Peyer's patch (tissue), 4 donors: ENCODE results near the gene SPRR2G. TPM values are rescaled to one million over a fixed set of nuclear protein-coding genes. Genes with fewer than 3 reads are reported as not detected.
A peak's percentile ranks its signal among the peaks of the same experiment; 100 is the strongest.
"Not testable (repeated sequence)": the region's sequence is repeated elsewhere in the genome, so short reads cannot be mapped to it uniquely, and the experiment has no call there.

ENCODE experiments used
- DNase-seq, 3 donors: peaks; one replicate each; pipeline ENCODE4 v3.0.0-alpha.2; 2017 to 2019
- H3K27ac ChIP-seq, 4 donors: fragments of 200-600 bp; sonication (generic); one replicate each; pipeline ENCODE4 v1.5.1; 2016 to 2019
- H3K27me3 ChIP-seq, 2 donors: fragments of 200-600 bp; sonication (generic); one replicate each; pipeline ENCODE4 v1.5.1; 2019
- H3K36me3 ChIP-seq, 3 donors: fragments of 200-600 bp; sonication (generic); one replicate each; pipeline ENCODE4 v1.5.1; 2016 to 2019
- H3K4me1 ChIP-seq, 4 donors: fragments of 200-600 bp; sonication (generic); one replicate each; pipeline ENCODE4 v1.5.1; 2016 to 2019
- H3K4me3 ChIP-seq, 4 donors: fragments of 200-600 bp; sonication (generic); 1 replicate in 3 of 4; 2 replicates in 1 of 4; pipeline ENCODE4 v1.5.1; 2016 to 2019; ENCODE audit warnings: mild to moderate bottlenecking in 1 of 4
- H3K9me3 ChIP-seq, 4 donors: fragments of 200-600 bp; sonication (generic); one replicate each; pipeline ENCODE4 v1.5.1; 2016 to 2019; ENCODE audit warnings: mild to moderate bottlenecking in 1 of 4
- POLR2A ChIP-seq, 2 donors: fragments of 450-650 bp; IDR thresholded peaks; one replicate each; pipeline ENCODE4 v1.5.1; 2017; ENCODE audit warnings: antibody characterized with exemption in 2 of 2, mild to moderate bottlenecking in 2 of 2, moderate library complexity in 2 of 2
- total RNA-seq, 4 donors: library from RNA; depleted of rRNA; stranded (reverse); fragments of >200 nt; gene quantifications; one replicate each; pipeline ENCODE4 v1.1.0, GENCODE V29; 2016
- TF ChIP-seq, protein P1 (sequence below), 6 experiments: fragments of 450-650 bp in 4 of 6; fragments of 200-600 bp in 2 of 6; sonication (generic) in 1 of 6; IDR thresholded peaks; one replicate each; pipeline ENCODE4 v1.5.1; 2017 to 2019; ENCODE audit warnings: antibody characterized with exemption in 6 of 6, mild to moderate bottlenecking in 3 of 6, moderate library complexity in 1 of 6

Gene SPRR2G
- total RNA-seq, result not detected

DNA sequence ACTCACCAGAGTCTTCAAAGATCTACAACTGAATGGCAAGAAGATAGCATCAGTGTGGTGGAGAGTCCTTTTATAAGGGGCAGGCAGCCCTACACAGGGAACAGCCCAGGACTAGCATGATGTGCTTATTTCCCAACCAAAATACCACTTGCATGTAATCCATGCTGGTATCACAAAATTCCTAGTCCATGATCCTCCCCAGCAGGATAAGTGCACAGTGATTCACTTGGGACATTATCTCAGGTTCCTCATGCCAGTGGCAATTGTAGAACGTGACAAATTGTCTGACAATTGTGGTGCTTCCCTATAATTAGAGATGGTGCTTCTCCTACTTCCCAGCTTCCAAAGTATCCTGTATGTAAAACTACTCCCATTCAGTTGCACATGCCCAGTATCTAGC lies at the start of gene SPRR2G:
Gene SPRR2G (minus strand): TSS at position 45 of the 400 bp plus-strand sequence. CDS start 780 bp downstream, outside the sequence.
- H3K4me1 ChIP-seq, result no peaks in the 10 kb centered on the region
- no peak within 1 kb of the TSS for H3K4me3 ChIP-seq
- H3K9me3 ChIP-seq, result no peaks in the 10 kb centered on the region
- TF ChIP-seq, protein P1, sequence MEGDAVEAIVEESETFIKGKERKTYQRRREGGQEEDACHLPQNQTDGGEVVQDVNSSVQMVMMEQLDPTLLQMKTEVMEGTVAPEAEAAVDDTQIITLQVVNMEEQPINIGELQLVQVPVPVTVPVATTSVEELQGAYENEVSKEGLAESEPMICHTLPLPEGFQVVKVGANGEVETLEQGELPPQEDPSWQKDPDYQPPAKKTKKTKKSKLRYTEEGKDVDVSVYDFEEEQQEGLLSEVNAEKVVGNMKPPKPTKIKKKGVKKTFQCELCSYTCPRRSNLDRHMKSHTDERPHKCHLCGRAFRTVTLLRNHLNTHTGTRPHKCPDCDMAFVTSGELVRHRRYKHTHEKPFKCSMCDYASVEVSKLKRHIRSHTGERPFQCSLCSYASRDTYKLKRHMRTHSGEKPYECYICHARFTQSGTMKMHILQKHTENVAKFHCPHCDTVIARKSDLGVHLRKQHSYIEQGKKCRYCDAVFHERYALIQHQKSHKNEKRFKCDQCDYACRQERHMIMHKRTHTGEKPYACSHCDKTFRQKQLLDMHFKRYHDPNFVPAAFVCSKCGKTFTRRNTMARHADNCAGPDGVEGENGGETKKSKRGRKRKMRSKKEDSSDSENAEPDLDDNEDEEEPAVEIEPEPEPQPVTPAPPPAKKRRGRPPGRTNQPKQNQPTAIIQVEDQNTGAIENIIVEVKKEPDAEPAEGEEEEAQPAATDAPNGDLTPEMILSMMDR (IDR thresholded peaks at IDR 0.05), result no peak
- TF ChIP-seq POLR2A (IDR thresholded peaks at IDR 0.05), result no peak
- H3K27ac ChIP-seq, result no peak within 1 kb of the TSS
- H3K27me3 ChIP-seq, result no peaks in the 10 kb centered on the region
- no peaks in the 10 kb centered on the region for H3K36me3 ChIP-seq
- DNase-seq, result no peak

DNA sequence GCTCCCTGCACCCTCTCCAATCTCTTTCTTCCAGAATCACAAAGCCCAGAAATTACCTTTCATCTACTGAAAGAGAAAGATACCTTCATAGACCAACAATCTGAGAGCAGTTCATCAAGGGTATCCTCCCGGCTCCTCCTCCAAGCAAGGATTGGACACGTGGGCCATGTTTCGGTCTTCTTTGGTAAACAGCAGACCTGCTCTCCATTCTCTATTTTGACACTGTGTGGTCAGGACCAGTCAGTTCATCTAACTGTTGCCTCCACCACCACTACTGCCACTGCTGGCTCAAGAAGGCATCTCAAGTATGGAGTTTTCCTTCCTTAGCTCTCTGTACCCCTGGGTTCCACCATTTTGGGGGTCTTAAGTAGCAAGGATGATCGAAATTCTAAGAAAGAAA lies 44.5 kb upstream of the SPRR2G start:
- Histone ChIP-seq H3K27me3 (no peaks in the 10 kb centered on the region), H3K4me1 (no peaks in the 10 kb centered on the region), H3K27ac (no peak overlapping the region), H3K36me3 (no peaks in the 10 kb centered on the region), H3K4me3 (no peak overlapping the region), H3K9me3 (no peaks in the 10 kb centered on the region)
- DNase-seq, result no peak
- TF ChIP-seq, protein P1 (IDR thresholded peaks at IDR 0.05), result no peak
- no peak for TF ChIP-seq POLR2A (IDR thresholded peaks at IDR 0.05)

DNA sequence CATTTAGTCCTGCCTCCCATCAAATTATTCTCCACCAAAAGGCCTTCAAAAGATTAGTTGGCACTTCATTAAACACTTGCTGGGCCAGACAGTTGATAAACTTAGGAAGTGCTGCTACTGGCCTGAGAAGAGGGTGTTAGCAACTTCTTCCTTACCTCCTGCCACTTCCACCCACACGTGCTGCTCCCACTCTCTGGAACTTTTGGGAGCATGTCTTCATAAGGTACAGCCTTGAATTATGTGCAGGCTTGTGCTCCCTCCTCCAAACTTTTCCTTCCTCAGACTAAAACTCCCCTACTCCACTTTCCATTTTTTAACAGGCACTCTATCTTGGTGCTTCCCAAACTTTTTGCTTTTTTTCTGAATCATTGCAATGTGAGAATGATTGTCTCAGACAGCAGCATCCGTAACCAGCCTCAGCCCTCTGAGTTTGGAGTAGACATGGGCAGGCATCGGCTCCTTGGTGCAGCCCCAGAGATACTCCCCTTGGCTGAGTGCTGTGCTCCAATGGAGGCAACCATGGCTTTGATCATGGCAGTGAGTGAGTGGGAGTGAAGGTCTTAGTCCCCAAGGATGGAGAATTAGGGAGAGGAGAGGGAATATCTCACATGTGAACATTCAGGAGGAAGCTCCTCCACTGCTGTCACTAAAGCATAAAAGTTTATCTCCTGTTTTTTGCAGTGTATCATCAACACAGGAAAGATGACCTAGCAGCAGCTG lies 43.8 kb upstream of the SPRR2G start:
- TF ChIP-seq, protein P1 (IDR thresholded peaks at IDR 0.05), result no peak
- TF ChIP-seq POLR2A (IDR thresholded peaks at IDR 0.05), result no peak
- H3K27ac ChIP-seq, result no peak overlapping the region
- H3K36me3 ChIP-seq, result no peaks in the 10 kb centered on the region
- no peaks in the 10 kb centered on the region for H3K27me3 ChIP-seq
- no peak for DNase-seq
- no peak overlapping the region for H3K4me3 ChIP-seq
- H3K4me1 ChIP-seq, result no peaks in the 10 kb centered on the region
- no peaks in the 10 kb centered on the region for H3K9me3 ChIP-seq

DNA sequence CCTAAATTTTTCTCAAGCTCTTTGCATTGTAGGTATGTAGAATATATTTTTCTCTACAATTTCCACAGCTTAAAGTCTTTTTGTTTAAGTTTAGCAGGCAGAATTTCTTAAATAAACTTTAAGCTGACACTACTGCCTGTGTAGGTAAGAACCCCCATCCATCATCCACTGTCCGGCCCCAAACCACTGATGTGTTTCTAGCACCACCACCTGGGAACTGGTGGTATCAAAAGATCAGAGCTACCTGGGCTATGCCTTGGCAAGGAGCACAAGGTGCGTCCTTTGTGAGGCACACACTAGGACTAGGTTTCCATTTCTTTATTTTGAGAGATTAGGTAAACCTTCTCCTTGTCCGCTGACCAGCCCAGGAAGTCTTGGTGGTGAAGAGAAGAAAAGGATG lies 42.0 kb upstream of the SPRR2G start:
- no peaks in the 10 kb centered on the region for H3K36me3 ChIP-seq
- no peaks in the 10 kb centered on the region for H3K4me1 ChIP-seq
- no peak for TF ChIP-seq POLR2A (IDR thresholded peaks at IDR 0.05)
- TF ChIP-seq, protein P1 (IDR thresholded peaks at IDR 0.05), result peak in 1 of 6 experiments; percentile 5
- H3K27ac ChIP-seq, result no peak overlapping the region
- H3K27me3 ChIP-seq, result no peaks in the 10 kb centered on the region
- H3K4me3 ChIP-seq, result no peak overlapping the region
- DNase-seq, result no peak
- no peaks in the 10 kb centered on the region for H3K9me3 ChIP-seq

DNA sequence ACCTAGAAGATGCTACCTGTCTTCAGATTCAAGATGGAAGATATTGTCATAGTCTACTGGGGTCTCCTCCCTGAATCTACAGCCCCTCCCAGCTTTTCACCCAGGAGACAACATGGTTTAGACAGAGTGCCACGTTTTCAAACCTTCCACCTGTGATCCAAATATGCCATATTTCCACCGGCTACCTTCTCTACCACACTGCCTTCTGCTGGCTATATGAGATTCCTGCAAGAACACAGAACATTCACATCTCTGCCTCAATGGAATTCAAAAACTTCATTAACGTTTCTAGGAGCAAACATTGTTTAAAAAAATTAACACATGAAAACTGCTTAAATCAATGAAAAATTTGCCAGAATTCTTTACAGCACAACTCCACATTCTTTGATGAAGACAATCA lies 39.7 kb upstream of the SPRR2G start:
- H3K9me3 ChIP-seq, result no peaks in the 10 kb centered on the region
- no peak overlapping the region for H3K4me3 ChIP-seq
- H3K27me3 ChIP-seq, result no peaks in the 10 kb centered on the region
- no peak overlapping the region for H3K27ac ChIP-seq
- no peak for DNase-seq
- no peak for TF ChIP-seq POLR2A (IDR thresholded peaks at IDR 0.05)
- TF ChIP-seq, protein P1 (IDR thresholded peaks at IDR 0.05), result no peak
- no peaks in the 10 kb centered on the region for H3K36me3 ChIP-seq
- H3K4me1 ChIP-seq, result no peaks in the 10 kb centered on the region

DNA sequence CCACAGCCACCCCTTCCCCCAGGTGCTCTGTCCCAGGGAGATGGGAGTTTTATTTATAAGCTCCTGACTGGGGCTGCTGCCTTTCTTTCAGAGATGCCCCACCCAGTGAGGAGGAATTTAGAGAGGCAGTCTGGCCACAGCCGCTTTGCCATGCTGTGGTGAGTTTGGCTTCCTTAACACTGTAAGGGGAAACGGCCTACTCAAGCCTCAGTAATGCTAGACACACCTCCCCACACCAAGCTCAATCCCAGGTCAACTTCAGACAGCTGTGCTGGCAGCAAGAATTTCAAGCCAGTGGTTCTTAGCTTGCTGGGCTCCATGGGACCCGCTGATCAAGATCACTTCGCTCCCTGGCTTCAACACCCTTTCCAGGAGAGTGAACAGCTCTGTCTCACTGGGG lies 37.6 kb upstream of the SPRR2G start:
- H3K9me3 ChIP-seq, H3K4me1 ChIP-seq, H3K27ac ChIP-seq: not testable (repeated sequence)

More for the DNA sequence above, 37.6 kb upstream of the SPRR2G start:
- not testable (repeated sequence) for H3K36me3 ChIP-seq, DNase-seq, H3K4me3 ChIP-seq, H3K27me3 ChIP-seq
